Activated CD4-positive, alpha-beta memory T cell treated with anti-CD3 and anti-CD28 coated beads, Interleukin-2, amount 10 ng/mL, durations not matched to agents 7 days and 5 days (primary cell): Measurements from ENCODE around the gene TPR. TPM values are rescaled to one million over a fixed set of nuclear protein-coding genes. Genes with fewer than 3 reads are reported as not detected.
"Not testable (repeated sequence)": the region's sequence is repeated elsewhere in the genome, so short reads cannot be mapped to it uniquely, and the experiment has no call there.

Experiments
- CTCF ChIA-PET: fragments of 350-600 bp; sonication (Branson Sonifier 250); formaldehyde crosslinking; loops from one replicate; lab custom pipeline; 2021; ENCODE audit warnings: antibody characterized with exemption, inconsistent platforms; lab: Charles Lee
- POLR2A ChIA-PET: fragments of 350-600 bp; sonication (Branson Sonifier 250); formaldehyde crosslinking; loops from one replicate; lab custom pipeline; 2021; ENCODE audit warnings: antibody characterized with exemption; lab: Charles Lee
- DNase-seq: peaks from one replicate; pipeline ENCODE4 v3.0.0-alpha.2; 2020
- H3K27ac Mint-ChIP-seq: one replicate; pipeline ENCODE4 v1.8.0; 2021; ENCODE audit warnings: mild to moderate bottlenecking, mixed read lengths
- H3K27me3 Mint-ChIP-seq: one replicate; pipeline ENCODE4 v1.8.0; 2021; ENCODE audit warnings: mixed read lengths
- H3K36me3 Mint-ChIP-seq: one replicate; pipeline ENCODE4 v1.8.0; 2021; ENCODE audit warnings: low read depth, mixed read lengths
- H3K4me1 Mint-ChIP-seq: one replicate; pipeline ENCODE4 v1.8.0; 2021; ENCODE audit warnings: mixed read lengths
- H3K4me3 Mint-ChIP-seq: one replicate; pipeline ENCODE4 v1.8.0; 2021; ENCODE audit warnings: mild to moderate bottlenecking, mixed read lengths
- H3K9me3 Mint-ChIP-seq: one replicate; pipeline ENCODE4 v1.8.0; 2021; ENCODE audit warnings: mixed read lengths
- total RNA-seq, 2 experiments: library from RNA; stranded (reverse); gene quantifications; one replicate each; pipeline ENCODE4 v1.2.3, GENCODE V29; 2021

TPR gene
- total RNA-seq, 2 experiments from 2014 or later, result 117 to 122 TPM

GRCh38 chr1:186391841-186392240 lies 16.8 kb upstream of the TPR start:
- Mint-ChIP-seq H3K27ac (peak overlapping the region; percentile 41), H3K4me1 (peaks cover 6% of the 10 kb centered on the region), H3K36me3 (peaks cover 24% of the 10 kb centered on the region), H3K4me3 (no peak overlapping the region), H3K27me3 (no peaks in the 10 kb centered on the region), H3K9me3 (no peaks in the 10 kb centered on the region)
- CTCF ChIA-PET, result interaction anchor here (1.0 kb wide), 2 partner anchors 17 kb away, joined by 4 to 7 read pairs; partner anchors contain the start of genes ODR4 and TPR
- no peak for DNase-seq
- POLR2A ChIA-PET, result no interaction called here

DNA sequence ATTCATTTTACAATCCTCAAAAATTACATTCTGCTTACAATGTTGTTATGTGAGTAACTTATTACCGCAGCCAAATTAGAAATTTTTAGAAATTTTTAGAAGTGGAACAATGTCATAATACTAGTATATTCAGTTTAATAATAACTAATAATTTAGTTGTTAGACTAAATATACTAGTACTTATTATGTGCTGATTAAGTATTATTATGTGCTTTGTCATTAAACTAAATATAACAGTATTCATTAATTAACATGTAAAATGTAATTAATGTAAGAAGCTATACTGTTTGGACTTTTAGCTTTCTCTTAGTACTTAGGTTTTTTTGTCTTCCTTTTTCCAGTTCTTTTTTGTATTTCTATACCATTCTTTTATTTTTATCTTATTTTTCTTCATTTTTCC lies 15.9 kb upstream of the TPR start:
- POLR2A ChIA-PET, result no interaction called here
- DNase-seq, result no peak
- Mint-ChIP-seq H3K27me3 (no peaks in the 10 kb centered on the region), H3K9me3 (no peaks in the 10 kb centered on the region), H3K4me3 (no peak overlapping the region), H3K27ac (no peak overlapping the region), H3K36me3 (peaks cover 23% of the 10 kb centered on the region), H3K4me1 (peaks cover 6% of the 10 kb centered on the region)
- CTCF ChIA-PET, result interaction anchor here (1.0 kb wide), 1 partner anchor 16 kb away, joined by 4 read pairs; the partner anchor contains the start of genes ODR4 and TPR

DNA sequence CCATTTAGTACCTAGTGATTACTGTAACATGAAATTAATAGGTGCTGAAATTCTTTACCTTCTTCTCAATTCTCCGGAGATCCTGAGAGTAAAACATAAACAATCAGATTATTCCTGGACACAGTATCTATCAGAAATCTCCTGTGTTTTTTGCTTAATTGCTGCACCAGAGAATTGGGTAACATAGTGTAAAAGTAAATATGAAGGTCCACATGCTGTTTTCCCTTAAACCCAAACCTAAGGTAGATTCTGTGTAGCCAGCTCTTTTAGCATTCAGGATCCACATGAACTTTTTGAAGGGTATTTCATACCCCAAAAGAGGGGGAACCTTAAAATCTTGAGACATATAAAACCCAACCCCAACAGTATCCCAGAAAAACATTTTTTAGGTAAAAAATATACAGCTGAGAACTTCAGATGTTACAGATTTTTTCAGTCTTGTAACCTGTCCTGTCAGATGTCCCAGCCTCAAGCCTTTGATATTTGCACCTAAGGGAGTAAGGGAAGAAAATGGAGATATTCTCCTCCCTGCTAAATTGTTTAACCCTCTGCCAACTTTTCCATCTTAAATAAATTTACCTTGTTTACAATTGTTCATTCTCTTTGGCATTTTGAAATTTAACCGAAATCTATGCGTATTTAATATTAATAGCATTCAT lies 11.8 kb upstream of the TPR start:
- Mint-ChIP-seq H3K4me3 (no peak overlapping the region), H3K27ac (no peak overlapping the region), H3K9me3 (no peaks in the 10 kb centered on the region), H3K36me3 (peaks cover 20% of the 10 kb centered on the region), H3K27me3 (no peaks in the 10 kb centered on the region), H3K4me1 (peaks cover 4% of the 10 kb centered on the region)
- no peak for DNase-seq
- ChIA-PET POLR2A (interaction anchor here (1.3 kb wide), 1 partner anchor 9 kb away, joined by 4 read pairs; no protein-coding TSS in a partner anchor), CTCF (no interaction called here)

GRCh38 chr1:186375929-186376319 lies 871 bp upstream of the TPR start:
- H3K9me3 Mint-ChIP-seq, result no peaks in the 10 kb centered on the region
- H3K36me3 Mint-ChIP-seq, result peaks cover 27% of the 10 kb centered on the region
- peak overlapping the region; percentile 90 for H3K27ac Mint-ChIP-seq
- CTCF ChIA-PET, result interaction anchor here (1.1 to 2.4 kb wide), 25 partner anchors 9 to 1219 kb away, joined by 3 to 20 read pairs (median 6); partner anchors contain the start of genes SWT1 and TRMT1L
- H3K4me1 Mint-ChIP-seq, result peaks cover 47% of the 10 kb centered on the region
- H3K27me3 Mint-ChIP-seq, result no peaks in the 10 kb centered on the region
- DNase-seq, result no peak
- H3K4me3 Mint-ChIP-seq, result peak overlapping the region; percentile 94
- POLR2A ChIA-PET, result interaction anchor here (0.9 to 1.6 kb wide), 8 partner anchors 9 to 697 kb away, joined by 3 to 10 read pairs (median 4); no protein-coding TSS in a partner anchor

DNA sequence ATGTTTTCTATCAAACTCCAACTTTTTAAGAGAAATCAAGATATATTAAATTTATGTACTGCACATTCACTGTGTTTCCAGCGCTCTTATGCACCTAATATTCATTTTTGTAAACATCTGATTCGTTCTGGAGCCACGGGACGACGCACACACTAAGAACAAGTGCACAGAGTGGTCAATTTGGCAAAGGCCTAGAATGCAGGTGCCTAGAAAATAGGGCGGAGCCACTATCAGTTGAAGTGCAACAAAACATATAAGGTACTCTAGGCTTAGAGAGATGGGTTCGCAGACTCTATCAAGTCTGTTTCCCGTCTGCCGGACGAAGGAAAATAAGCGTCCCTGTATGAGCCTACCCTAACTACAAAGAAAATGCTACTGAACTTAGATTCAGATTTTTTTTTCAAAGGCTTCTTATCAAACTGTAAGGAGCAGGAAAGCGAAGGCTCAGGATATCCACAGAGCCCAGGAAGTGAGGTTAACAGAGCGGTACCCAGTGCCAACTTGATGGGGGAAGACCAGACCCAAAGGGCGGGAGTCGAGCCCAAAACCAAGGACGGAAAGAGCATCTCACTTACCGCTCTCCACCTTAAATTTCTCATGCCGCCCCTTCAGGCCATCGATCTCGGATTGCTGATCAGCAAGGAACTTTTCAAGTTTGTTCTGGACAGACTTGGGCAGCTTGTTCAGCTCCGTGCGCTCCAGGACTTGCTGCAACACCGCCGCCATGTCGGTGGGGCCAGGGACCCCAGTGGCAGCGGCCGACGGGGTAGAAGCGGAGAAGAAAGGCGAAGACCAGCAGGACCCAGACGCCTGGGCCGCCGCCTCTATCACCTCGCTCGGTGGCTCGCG lies 526 bp downstream of the TPR start:
- ChIA-PET CTCF (interaction anchor here (0.6 to 2.4 kb wide), 50 partner anchors 8 to 1619 kb away, joined by 3 to 20 read pairs (median 5); partner anchors contain the start of genes EDEM3, SWT1 and TRMT1L), POLR2A (interaction anchor here (0.6 to 1.6 kb wide), 23 partner anchors 8 to 1621 kb away, joined by 3 to 10 read pairs (median 3); no protein-coding TSS in a partner anchor)
- peaks cover 50% of the 10 kb centered on the region for H3K4me1 Mint-ChIP-seq
- peak; percentile 53 for DNase-seq
- H3K9me3 Mint-ChIP-seq, result no peaks in the 10 kb centered on the region
- peaks cover 34% of the 10 kb centered on the region for H3K36me3 Mint-ChIP-seq
- no peaks in the 10 kb centered on the region for H3K27me3 Mint-ChIP-seq
- peak overlapping the region; percentile 94 for H3K4me3 Mint-ChIP-seq
- H3K27ac Mint-ChIP-seq, result peak overlapping the region; percentile 90

DNA sequence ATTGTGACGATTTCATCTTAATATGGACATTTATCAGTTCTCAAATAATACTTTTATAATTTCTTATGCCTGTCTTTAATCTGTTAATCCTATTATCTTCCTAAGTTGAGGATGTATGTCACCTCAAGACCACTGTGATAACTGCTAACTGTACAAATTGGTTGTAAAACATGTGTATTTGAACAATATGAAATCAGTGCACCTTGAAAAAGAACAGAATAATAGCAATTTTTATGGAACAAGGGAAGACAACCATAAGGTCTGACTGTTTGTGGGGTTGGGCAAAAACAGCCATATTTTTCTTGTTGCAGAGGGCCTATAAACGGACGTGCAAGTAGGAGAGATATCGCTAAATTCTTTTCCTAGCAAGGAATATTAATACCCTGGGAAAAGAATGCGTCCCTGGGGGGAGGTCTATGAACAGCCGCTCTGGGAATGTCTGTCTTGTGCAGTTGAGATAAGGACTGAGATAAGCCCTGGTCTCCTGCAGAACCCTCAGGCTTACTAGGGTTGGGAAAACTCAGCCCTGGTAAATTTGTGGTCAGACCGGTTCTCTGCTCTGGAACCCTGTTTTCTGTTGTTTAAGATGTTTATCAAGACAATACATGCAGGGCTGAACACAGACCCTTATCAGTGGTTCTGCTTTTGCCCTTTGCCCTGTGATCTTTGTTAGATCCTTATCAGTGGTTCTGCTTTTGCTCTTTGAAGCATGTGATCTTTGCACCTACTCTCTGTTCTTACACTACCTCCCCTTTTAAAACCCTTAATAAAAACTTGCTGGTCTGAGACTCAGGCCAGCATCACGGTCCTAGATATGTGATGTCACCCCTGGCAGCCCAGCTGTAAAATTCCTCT lies 27.0 kb downstream of the TPR start:
- peaks cover 77% of the 10 kb centered on the region for H3K36me3 Mint-ChIP-seq
- H3K27me3 Mint-ChIP-seq, H3K4me3 Mint-ChIP-seq, CTCF ChIA-PET, DNase-seq, H3K4me1 Mint-ChIP-seq, H3K27ac Mint-ChIP-seq, H3K9me3 Mint-ChIP-seq: not testable (repeated sequence)
- POLR2A ChIA-PET, result interaction anchor here (1.1 kb wide), 1 partner anchor 8 kb away, joined by 3 read pairs; no protein-coding TSS in a partner anchor

DNA sequence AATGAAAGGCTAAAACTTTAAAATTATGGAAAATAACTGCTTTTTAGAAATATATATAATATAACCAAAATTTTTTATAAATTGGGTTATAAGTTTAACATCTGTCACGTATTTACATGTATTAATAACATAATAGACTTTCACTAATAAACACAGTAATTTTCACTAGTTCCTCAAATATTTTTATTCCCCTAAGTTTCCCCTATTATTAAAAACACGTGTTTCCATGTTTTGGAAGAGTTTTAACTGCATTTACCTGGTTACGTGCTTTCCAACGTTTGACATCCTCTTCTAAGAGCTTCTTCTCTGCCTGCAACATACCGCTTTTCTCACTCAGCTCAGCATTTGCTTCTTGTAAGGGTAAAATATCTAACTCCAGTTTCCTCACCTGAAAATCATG lies 34.3 kb downstream of the TPR start:
- H3K4me3 Mint-ChIP-seq, result no peak overlapping the region
- H3K9me3 Mint-ChIP-seq, result no peaks in the 10 kb centered on the region
- H3K36me3 Mint-ChIP-seq, result peaks cover 66% of the 10 kb centered on the region
- H3K27me3 Mint-ChIP-seq, result no peaks in the 10 kb centered on the region
- ChIA-PET POLR2A (interaction anchor here (0.9 kb wide), 1 partner anchor 33 kb away, joined by 3 read pairs; no protein-coding TSS in a partner anchor), CTCF (interaction anchor here (0.6 kb wide), 1 partner anchor 66 kb away, joined by 4 read pairs; no protein-coding TSS in a partner anchor)
- H3K4me1 Mint-ChIP-seq, result no peaks in the 10 kb centered on the region
- DNase-seq, result no peak
- H3K27ac Mint-ChIP-seq, result no peak overlapping the region

DNA sequence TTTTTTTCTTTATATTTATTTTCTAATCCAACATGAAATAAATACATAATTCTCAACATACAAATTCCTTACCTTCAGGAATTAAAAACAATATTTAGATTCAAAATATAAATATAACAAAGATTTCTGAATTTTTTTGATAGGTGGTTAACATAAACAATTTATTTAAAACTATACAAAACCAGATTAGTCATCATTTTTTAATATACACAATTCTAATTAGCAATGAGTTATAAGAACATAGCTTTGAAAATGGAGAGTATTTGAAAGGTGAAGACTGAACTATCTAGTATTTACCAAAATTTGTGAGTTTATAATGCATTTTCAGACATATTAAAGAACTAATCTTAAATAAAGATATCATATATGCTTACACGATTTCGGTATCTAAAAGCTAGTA lies 37.5 kb downstream of the TPR start:
- CTCF ChIA-PET, result interaction anchor here (2.8 kb wide), 1 partner anchor 37 kb away, joined by 8 read pairs; the partner anchor contains the start of gene TPR
- no peaks in the 10 kb centered on the region for H3K4me1 Mint-ChIP-seq
- no peaks in the 10 kb centered on the region for H3K27me3 Mint-ChIP-seq
- no peak for DNase-seq
- no peak overlapping the region for H3K4me3 Mint-ChIP-seq
- no peak overlapping the region for H3K27ac Mint-ChIP-seq
- no peaks in the 10 kb centered on the region for H3K9me3 Mint-ChIP-seq
- POLR2A ChIA-PET, result no interaction called here
- peaks cover 59% of the 10 kb centered on the region for H3K36me3 Mint-ChIP-seq

GRCh38 chr1:186330758-186331157 lies 44.3 kb downstream of the TPR start:
- no peak overlapping the region for H3K27ac Mint-ChIP-seq
- no peak for DNase-seq
- H3K4me3 Mint-ChIP-seq, result no peak overlapping the region
- H3K27me3 Mint-ChIP-seq, result no peaks in the 10 kb centered on the region
- H3K36me3 Mint-ChIP-seq, result peaks cover 52% of the 10 kb centered on the region
- ChIA-PET POLR2A (interaction anchor here (1.0 kb wide), 1 partner anchor 44 kb away, joined by 3 read pairs; the partner anchor contains the start of gene TPR), CTCF (interaction anchor here (0.6 to 2.3 kb wide), 9 partner anchors 9 to 44 kb away, joined by 3 to 8 read pairs (median 4); partner anchors contain the start of genes ODR4 and TPR)
- H3K4me1 Mint-ChIP-seq, result peaks cover 2% of the 10 kb centered on the region
- H3K9me3 Mint-ChIP-seq, result no peaks in the 10 kb centered on the region

DNA sequence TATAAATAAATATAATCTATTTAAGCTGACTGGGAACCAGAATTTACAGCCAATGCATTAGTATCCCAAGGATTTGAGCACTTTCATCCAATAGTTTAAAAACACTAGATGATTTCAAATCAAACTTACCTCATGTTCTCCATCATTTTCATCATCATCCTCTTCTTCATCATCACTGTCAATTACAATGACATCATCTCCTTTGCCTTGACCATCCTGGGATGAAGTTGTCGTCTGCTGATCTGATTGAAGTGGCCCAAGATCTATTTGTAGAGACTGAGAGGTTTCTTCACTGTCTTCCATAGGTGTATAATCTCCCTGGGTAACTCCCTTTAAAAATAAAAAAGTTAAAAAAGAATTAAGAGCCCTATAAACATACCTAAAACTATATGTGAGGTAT lies 47.7 kb downstream of the TPR start:
- DNase-seq, result no peak
- H3K4me3 Mint-ChIP-seq, result no peak overlapping the region
- CTCF ChIA-PET, result no interaction called here
- H3K36me3 Mint-ChIP-seq, result peaks cover 51% of the 10 kb centered on the region
- no peaks in the 10 kb centered on the region for H3K9me3 Mint-ChIP-seq
- peaks cover 2% of the 10 kb centered on the region for H3K4me1 Mint-ChIP-seq
- POLR2A ChIA-PET, result interaction anchor here (1.3 kb wide), 1 partner anchor 12 kb away, joined by 3 read pairs; no protein-coding TSS in a partner anchor
- no peaks in the 10 kb centered on the region for H3K27me3 Mint-ChIP-seq
- no peak overlapping the region for H3K27ac Mint-ChIP-seq

DNA sequence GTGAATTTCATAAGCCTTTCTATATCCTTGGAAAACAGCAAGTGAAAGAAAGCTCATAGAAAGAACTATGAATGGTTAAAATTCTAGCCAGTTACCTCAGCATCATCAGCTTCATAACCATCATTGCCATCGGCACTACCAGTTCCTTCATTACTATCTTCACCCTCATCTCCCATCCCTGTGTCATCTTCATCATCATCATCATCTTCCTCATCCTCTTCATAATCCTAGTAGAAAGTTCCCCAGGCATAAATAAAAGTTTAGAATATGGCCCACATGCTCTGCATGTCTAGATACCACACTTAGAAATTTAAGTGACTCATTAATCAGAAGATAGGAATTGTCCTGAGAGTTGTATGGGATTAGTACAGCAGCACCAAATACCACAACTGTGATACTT lies 49.0 kb downstream of the TPR start:
- peaks cover 8% of the 10 kb centered on the region for H3K4me1 Mint-ChIP-seq
- ChIA-PET CTCF (interaction anchor here (1.4 to 2.6 kb wide), 4 partner anchors 10 to 71 kb away, joined by 3 to 8 read pairs (median 5); partner anchors contain the start of genes ODR4 and TPR), POLR2A (interaction anchor here (0.6 to 1.4 kb wide), 2 partner anchors 9 to 27 kb away, joined by 3 read pairs; no protein-coding TSS in a partner anchor)
- DNase-seq, result no peak
- no peak overlapping the region for H3K27ac Mint-ChIP-seq
- H3K27me3 Mint-ChIP-seq, result no peaks in the 10 kb centered on the region
- H3K4me3 Mint-ChIP-seq, result no peak overlapping the region
- no peaks in the 10 kb centered on the region for H3K9me3 Mint-ChIP-seq
- H3K36me3 Mint-ChIP-seq, result peaks cover 60% of the 10 kb centered on the region
